Measurements from ENCODE around the gene DLK1. TPM values are rescaled to one million over a fixed set of nuclear protein-coding genes. Genes with fewer than 3 reads are reported as not detected.

DLK1 gene
- total and polyA plus RNA-seq, 7 donors = 0.36 to 1.2 (median 0.46) TPM; not detected in 4

- Histone ChIP-seq H3K9me3 (peaks cover 0 to 3% (median 0%) of the 10 kb centered on the region in 4 donors), H3K4me1 (no peaks in the 10 kb centered on the region), H3K27me3 (peaks cover 0 to 18% (median 0%) of the 10 kb centered on the region in 3 donors), H3K36me3 (no peaks in the 10 kb centered on the region), H3K27ac (no peak overlapping the region), H3K4me3 (no peak overlapping the region)
- TF ChIP-seq POLR2A (IDR thresholded peaks at IDR 0.05) (no peak), EP300 (IDR thresholded peaks at IDR 0.05) (no peak), CTCF (IDR thresholded peaks at IDR 0.05) (no peak), POLR2AphosphoS5 (IDR thresholded peaks at IDR 0.05) (no peak)
- intact Hi-C loops (cut with DNase I) = no loop called here
- 75 to 82% methylated on average over 9 of the region's 9 CpGs for WGBS, 2 donors
- DNase-seq = peak; percentile 22
These were observed 46.0 kb downstream of the DLK1 start for GRCh38 chr14:100772607-100773165.

GRCh38 chr14:100773331-100774163 is 46.9 kb downstream of the DLK1 start:
- H3K9me3 ChIP-seq = peaks cover 0 to 3% (median 0%) of the 10 kb centered on the region in 4 donors
- H3K4me1 ChIP-seq = no peaks in the 10 kb centered on the region
- no peak overlapping the region for H3K4me3 ChIP-seq
- peaks cover 0 to 11% (median 0%) of the 10 kb centered on the region in 3 donors for H3K27me3 ChIP-seq
- intact Hi-C loops (cut with DNase I) = no loop called here
- WGBS, 2 donors = 84 to 89% methylated on average over 16 of the region's 16 CpGs
- TF ChIP-seq POLR2A (IDR thresholded peaks at IDR 0.05) = no peak
- no peak for TF ChIP-seq EP300 (IDR thresholded peaks at IDR 0.05)
- TF ChIP-seq CTCF (IDR thresholded peaks at IDR 0.05) = no peak
- no peak for TF ChIP-seq POLR2AphosphoS5 (IDR thresholded peaks at IDR 0.05)
- DNase-seq = peak; percentile 43
- H3K27ac ChIP-seq = no peak overlapping the region
- H3K36me3 ChIP-seq = no peaks in the 10 kb centered on the region

GRCh38 chr14:100774164-100774537 is 47.5 kb downstream of the DLK1 start:
- TF ChIP-seq POLR2AphosphoS5 (IDR thresholded peaks at IDR 0.05) (no peak), POLR2A (IDR thresholded peaks at IDR 0.05) (no peak), CTCF (IDR thresholded peaks at IDR 0.05) (no peak), EP300 (IDR thresholded peaks at IDR 0.05) (no peak)
- WGBS, 2 donors = 70 to 85% methylated on average over 9 of the region's 9 CpGs
- no peaks in the 10 kb centered on the region for H3K36me3 ChIP-seq
- H3K4me3 ChIP-seq = no peak overlapping the region
- no peak overlapping the region for H3K27ac ChIP-seq
- H3K27me3 ChIP-seq = peaks cover 0 to 11% (median 0%) of the 10 kb centered on the region in 3 donors
- DNase-seq = peak; percentile 36
- H3K9me3 ChIP-seq = peaks cover 0 to 3% (median 0%) of the 10 kb centered on the region in 4 donors
- intact Hi-C loops (cut with DNase I) = no loop called here
- H3K4me1 ChIP-seq = no peaks in the 10 kb centered on the region

GRCh38 chr14:100775351-100775830 is 48.7 kb downstream of the DLK1 start:
- Histone ChIP-seq H3K36me3 (no peaks in the 10 kb centered on the region), H3K27ac (no peak overlapping the region), H3K27me3 (peaks cover 0 to 8% (median 0%) of the 10 kb centered on the region in 3 donors), H3K4me1 (no peaks in the 10 kb centered on the region), H3K4me3 (no peak overlapping the region), H3K9me3 (peaks cover 0 to 3% (median 0%) of the 10 kb centered on the region in 4 donors)
- 67 to 77% methylated on average over 8 of the region's 8 CpGs for WGBS, 2 donors
- TF ChIP-seq CTCF (IDR thresholded peaks at IDR 0.05) = no peak
- no peak for TF ChIP-seq POLR2AphosphoS5 (IDR thresholded peaks at IDR 0.05)
- no peak for TF ChIP-seq EP300 (IDR thresholded peaks at IDR 0.05)
- TF ChIP-seq POLR2A (IDR thresholded peaks at IDR 0.05) = no peak
- intact Hi-C loops (cut with DNase I) = no loop called here
- DNase-seq = peak; percentile 32

Measured in sigmoid colon (tissue), 7 donors.